NCI-H526 (cell line): ENCODE data around the gene PPP2R2C.

Experiments used
- DNase-seq, 2 experiments: peaks; one replicate each; lab custom pipeline; 2025; lab: John Stamatoyannopoulos, UW

The PPP2R2C gene

GRCh38 chr4:6402566-6403399, 69.6 kb downstream of the PPP2R2C start:
- DNase-seq, result peak in 1 of 2 experiments; percentile 32

GRCh38 chr4:6401797-6402196, 70.6 kb downstream of the PPP2R2C start:
- DNase-seq, result no peak

DNA sequence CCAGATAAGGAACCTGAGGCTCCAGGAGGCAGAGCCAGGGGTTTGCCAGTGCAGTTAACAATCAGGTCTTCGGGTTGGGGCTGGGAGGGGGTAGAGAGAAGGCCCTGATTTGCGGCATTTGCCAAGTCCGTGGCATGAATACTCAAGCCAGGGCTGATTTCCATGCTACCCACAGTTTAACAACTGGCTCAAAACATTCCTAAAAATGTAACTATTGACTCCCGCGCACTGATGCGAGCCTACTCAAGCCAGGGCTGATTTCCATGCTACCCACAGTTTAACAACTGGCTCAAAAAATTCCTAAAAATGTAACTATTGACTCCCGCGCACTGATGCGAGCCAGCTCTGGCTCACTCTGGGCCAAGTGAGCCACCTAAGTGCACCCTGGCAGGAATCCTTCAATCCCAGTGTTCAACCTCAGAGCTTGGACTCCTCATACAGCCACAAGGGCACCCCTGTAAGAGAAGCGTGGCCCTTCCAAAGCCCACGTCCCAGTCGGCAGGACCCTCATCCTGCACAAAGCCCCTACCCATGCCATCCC, 75.6 kb downstream of the PPP2R2C start:
- no peak for DNase-seq

GRCh38 chr4:6395466-6396228, 76.8 kb downstream of the PPP2R2C start:
- DNase-seq, result peak in 1 of 2 experiments; percentile 20

GRCh38 chr4:6394671-6395081, 77.7 kb downstream of the PPP2R2C start:
- no peak for DNase-seq

DNA sequence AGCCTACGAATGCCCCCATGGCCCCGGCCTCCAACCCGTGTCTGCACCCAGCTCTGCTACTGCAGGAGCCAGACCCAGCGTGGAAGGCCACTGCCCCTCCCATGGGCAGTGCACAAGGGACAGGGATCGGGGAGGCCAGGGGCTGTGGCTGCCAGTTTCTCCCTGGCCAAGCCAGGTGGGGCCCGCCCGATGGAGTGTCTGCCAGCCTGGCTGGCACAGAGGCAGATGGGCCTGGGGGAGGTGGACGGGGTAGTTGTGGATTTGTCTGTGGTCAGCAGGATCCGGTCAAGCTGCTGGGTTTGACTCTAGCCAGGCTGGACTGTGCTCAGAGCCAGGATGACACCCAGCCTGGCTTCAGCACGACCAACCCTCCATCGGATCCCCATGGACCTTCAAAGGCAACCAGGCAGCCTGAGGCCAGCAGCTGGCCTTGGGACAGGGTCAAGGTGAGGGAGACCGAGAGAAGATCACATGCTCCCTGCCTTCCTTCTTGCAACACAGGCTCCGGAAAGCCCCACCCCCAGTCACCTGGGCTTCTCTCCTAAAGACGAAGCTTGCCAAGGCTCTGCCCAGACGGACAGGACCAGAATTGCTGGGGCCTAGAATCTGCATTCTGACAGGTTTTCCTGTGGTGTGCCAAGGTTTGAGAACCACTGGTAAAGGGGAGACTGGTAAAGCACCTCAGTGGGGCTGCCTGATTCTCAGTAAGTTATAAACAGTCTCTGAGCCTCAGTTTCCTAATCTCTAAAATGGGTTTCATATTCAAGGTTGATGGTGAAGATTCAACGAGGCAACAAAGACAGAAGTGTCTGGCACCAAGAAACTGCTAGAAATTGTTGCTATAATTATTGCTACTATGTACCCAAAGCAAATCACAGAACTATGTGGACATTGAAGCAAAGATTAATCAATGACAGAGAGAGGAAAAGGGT, 78.6 kb downstream of the PPP2R2C start:
- no peak for DNase-seq

DNA sequence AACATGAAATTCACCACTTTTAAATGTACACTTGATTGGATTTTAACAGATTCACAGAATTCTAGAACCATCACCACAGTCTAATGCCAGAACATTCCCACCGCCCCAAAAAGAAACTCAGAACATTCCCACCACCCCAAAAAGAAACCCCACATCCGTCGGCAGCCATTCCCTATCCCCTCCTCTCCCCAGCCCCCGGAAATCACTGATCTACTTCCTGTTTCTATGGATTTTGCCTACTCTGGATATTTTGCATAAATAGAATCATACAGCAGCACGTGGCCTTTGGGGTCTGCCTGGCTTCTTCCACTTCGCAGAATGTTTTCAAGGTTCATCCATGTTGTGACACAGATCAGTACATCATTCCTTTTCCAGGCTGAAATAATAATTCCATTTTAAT, 79.3 kb downstream of the PPP2R2C start:
- peak; percentile 14 to 50 for DNase-seq

DNA sequence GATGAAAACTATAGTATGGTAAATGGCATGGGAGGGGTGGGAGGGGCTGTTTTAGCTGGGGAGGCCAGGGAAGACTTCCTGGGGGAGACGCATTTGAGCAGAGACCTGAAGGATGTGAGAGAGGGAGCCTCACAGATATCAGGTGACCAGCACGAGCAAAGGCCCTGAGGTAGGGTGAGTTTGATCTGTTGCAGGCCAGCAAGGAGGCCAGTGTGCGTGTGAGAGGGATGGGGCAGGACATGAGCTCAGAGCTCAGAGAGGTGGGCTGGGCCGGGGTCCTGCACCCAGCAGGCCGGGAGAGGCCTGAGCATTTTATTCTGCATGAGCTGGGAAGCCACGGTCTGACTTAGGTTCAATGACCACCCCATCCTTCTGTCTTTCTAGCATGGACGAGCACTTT, 80.0 kb downstream of the PPP2R2C start:
- no peak for DNase-seq

GRCh38 chr4:6391852-6392188, 80.6 kb downstream of the PPP2R2C start:
- no peak for DNase-seq

DNA sequence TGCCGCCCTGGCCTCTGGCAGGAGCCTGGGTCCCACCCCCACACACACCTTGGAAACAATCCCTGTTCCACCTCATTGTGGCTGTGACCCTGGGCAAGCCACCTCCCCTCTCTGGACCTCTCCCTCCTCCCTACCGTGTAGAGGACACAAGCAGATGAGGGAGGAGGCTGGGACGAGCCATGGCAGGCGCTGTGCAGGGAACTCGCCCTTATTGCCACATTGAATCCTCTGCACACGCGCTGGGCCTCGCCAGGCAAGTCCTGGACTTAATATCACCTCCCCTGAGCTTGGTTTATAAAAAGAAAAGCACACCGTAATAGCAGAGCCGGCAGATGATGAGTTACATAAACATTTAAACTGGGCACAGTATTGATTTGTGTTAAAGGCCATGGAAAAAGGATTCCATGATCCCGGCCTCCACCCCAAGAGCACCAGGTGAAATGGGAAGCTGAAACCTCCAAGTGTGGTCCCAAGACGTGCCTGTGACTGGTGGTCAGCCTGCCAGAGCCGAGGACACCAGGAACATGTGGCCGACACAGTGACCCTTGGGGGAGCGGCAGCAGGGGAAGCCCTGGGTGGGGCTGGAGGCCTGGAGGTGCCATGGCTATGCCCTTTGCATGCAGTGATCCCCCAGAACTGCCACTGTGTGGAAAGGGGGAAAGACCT, 81.1 kb downstream of the PPP2R2C start:
- DNase-seq, result no peak

GRCh38 chr4:6390356-6390755, 82.1 kb downstream of the PPP2R2C start:
- peak in 1 of 2 experiments; percentile 51 for DNase-seq

DNA sequence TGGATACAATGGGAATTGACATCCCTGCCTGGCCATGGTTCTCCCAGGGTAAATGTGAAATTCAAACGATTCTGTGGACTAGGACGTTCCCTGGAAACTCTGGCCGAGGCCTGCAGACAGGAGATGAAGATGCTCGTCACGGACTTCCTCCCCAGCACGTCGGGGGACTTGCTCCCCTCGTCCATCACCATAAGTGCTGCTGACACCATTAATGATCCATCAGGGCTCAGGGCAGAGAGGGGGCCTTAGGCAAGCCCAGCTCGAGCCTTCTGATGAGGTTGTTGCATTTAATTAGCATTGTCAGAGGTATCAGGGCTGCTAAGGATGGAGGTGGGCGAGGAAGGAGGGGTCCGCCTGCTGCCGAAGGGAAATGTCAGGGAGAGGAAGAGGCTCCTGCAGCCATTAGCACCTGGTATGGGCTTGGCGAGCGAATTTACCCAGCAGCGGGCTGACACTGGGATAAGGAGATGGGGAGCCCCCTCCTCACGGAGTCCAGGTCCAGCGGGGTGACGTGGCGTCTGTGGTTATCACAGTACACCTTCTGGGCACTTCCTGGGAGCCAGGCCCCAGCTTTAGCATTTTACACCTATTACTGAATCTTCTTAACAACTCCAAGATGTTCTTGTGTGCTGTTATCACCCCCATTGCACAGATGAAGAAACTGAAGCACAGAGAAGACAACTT, 83.1 kb downstream of the PPP2R2C start:
- no peak for DNase-seq

- DNase-seq, result no peak
These were observed 83.7 kb downstream of the PPP2R2C start for GRCh38 chr4:6388713-6389112.

DNA sequence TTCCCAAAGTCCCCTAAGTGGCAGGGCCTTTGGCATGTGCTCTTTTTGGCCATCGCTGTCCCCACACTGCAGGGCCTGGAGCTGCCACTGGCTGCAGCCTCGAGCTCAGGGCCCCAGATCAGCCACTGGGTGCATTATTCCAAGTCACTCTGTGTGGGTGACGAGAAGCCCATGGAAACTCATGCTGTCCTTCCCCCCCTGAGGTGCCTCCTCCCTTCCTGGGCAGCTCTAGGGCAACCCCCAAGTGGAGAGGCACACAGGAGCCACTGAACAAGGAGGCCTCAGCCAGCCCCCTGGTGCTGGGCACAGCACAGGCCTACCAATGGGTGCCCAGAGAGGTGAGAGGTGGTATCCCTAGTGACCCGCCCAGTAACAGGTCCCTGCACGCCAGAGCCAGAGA, 84.5 kb downstream of the PPP2R2C start:
- no peak for DNase-seq

- DNase-seq, result no peak
These were observed 86.3 kb downstream of the PPP2R2C start for GRCh38 chr4:6386091-6386490.

DNA sequence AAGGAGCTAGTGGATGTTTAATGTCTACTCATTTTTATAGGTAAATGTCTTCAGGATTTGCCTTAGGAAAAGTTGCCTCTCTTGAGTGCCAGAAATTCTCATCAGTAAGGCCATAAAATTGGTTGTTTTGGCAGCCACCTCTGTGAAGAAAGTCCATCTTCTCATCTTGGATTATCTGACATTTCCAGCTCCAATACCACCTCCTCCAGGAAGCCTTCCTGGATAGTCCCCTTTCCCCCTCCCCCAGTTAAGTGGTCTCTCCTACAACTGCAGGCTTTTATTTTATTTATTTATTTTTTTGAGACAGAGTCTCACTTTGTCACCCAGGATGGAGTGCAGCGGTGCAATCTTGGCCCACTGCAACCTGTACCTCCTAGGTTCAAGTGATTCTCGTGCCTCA, 87.1 kb downstream of the PPP2R2C start:
- no peak for DNase-seq

- peak; percentile 17 to 51 for DNase-seq
These were observed 87.9 kb downstream of the PPP2R2C start for GRCh38 chr4:6384541-6384940.

DNA sequence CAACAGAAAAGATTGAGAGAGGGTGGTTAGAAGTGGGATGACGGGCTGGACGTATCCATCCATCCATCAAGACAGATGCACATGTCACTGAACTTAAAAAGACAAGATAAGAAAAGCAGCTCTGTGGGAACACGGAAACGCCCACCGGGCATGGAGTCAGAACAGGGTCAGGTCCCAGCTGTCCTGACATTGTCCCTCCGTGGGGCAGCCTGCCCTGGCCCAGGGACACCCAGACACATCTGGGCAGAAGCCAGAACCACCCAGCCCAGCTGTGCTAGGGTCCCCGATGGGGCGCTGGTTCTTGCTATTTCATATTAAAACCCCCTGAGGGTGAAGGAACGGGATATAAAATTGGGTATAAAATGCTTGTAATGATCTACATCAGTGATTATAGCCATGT, 88.5 kb downstream of the PPP2R2C start:
- DNase-seq, result no peak

DNA sequence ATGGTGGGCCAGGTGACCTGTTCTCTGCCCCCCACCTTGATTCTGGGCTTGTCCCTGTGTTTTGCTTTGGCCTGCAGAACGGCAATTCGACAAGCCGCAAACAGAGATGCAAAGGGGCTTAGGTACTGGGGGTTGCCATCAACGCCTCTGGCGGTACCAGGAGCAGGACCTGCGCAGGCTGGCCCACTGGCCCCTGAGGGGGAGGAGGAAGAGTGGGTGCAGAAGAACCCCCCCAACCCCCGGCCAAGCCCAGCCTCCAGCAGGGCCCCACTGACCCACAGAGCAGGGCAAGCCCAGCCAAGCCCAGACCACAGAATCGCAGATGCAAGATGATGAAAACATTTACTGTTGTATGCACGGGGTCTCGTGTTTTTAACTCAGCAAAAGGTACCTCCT, 89.4 kb downstream of the PPP2R2C start:
- DNase-seq, result no peak

GRCh38 chr4:6381571-6382123, 90.8 kb downstream of the PPP2R2C start:
- DNase-seq, result no peak
